Activated T-cell treated with anti-CD3 and anti-CD28 coated beads, Interleukin-2, amount 50 U/mL, for 72 hours (primary cell): Measurements from ENCODE around the gene LGALS3BP. TPM values are rescaled to one million over a fixed set of nuclear protein-coding genes. Genes with fewer than 3 reads are reported as not detected.
"Not testable (repeated sequence)": the region's sequence is repeated elsewhere in the genome, so short reads cannot be mapped to it uniquely, and the experiment has no call there.

Source experiments
- ATAC-seq, 2 donors: fragments of 150-1000 bp; cut with Tn5 transposase; replicated peaks in 1 of 2; 2 replicates each; pipeline ENCODE4 v1.10.0; 2021; ENCODE audit warnings: moderate library complexity in 2 of 2, mild to moderate bottlenecking in 1 of 2
- DNase-seq, 2 donors: peaks; one replicate each; pipeline ENCODE4 v3.0.0; 2021 to 2022; ENCODE audit warnings: mixed read lengths in 1 of 2
- H3K27ac Mint-ChIP-seq: one replicate; pipeline ENCODE4 v1.8.0; 2022; ENCODE audit warnings: mild to moderate bottlenecking, moderate library complexity, mixed read lengths
- H3K27me3 Mint-ChIP-seq: one replicate; pipeline ENCODE4 v1.8.0; 2022; ENCODE audit warnings: low read depth, mixed read lengths
- H3K36me3 Mint-ChIP-seq, 2 donors: one replicate each; pipeline ENCODE4 v1.8.0; 2022; ENCODE audit warnings: mixed read lengths in 2 of 2, mild to moderate bottlenecking in 1 of 2; ENCODE audit not compliant: insufficient read depth in 2 of 2
- H3K4me1 Mint-ChIP-seq: one replicate; pipeline ENCODE4 v1.8.0; 2022; ENCODE audit warnings: low read depth, mixed read lengths
- H3K4me3 Mint-ChIP-seq, 2 donors: one replicate each; pipeline ENCODE4 v1.8.0; 2022; ENCODE audit warnings: mild to moderate bottlenecking in 2 of 2, mixed read lengths in 2 of 2, moderate library complexity in 2 of 2
- H3K9me3 Mint-ChIP-seq, 2 donors: one replicate each; pipeline ENCODE4 v1.8.0; 2022; ENCODE audit warnings: mixed read lengths in 2 of 2
- total RNA-seq, 2 donors: library from RNA; stranded (reverse); gene quantifications; one replicate each; pipeline ENCODE4 v1.2.3, GENCODE V29; 2022

LGALS3BP gene
- total RNA-seq, 2 donors from 2014 or later = 23.1 to 28.2 TPM

GRCh38 chr17:78966123-78966813 lies 13.5 kb downstream of the LGALS3BP start:
- Mint-ChIP-seq H3K27me3 (no peaks in the 10 kb centered on the region), H3K36me3 (no peaks in the 10 kb centered on the region), H3K9me3 (no peaks in the 10 kb centered on the region), H3K4me1 (peaks cover 4% of the 10 kb centered on the region), H3K27ac (no peak overlapping the region), H3K4me3 (no peak overlapping the region)
- DNase-seq (no peak), ATAC-seq (no peak)

- Mint-ChIP-seq H3K27ac (no peak overlapping the region), H3K4me1 (no peaks in the 10 kb centered on the region), H3K4me3 (no peak overlapping the region), H3K9me3 (no peaks in the 10 kb centered on the region), H3K36me3 (no peaks in the 10 kb centered on the region), H3K27me3 (no peaks in the 10 kb centered on the region)
- DNase-seq (no peak), ATAC-seq (no peak)
These were observed 14.2 kb downstream of the LGALS3BP start for GRCh38 chr17:78965491-78965924.

- Mint-ChIP-seq H3K27ac (no peak overlapping the region), H3K36me3 (no peaks in the 10 kb centered on the region), H3K4me3 (no peak overlapping the region), H3K4me1 (no peaks in the 10 kb centered on the region), H3K27me3 (no peaks in the 10 kb centered on the region), H3K9me3 (no peaks in the 10 kb centered on the region)
- DNase-seq (no peak), ATAC-seq (no peak)
These were observed 16.3 kb downstream of the LGALS3BP start for GRCh38 chr17:78963378-78963777.

- H3K27me3 Mint-ChIP-seq, H3K9me3 Mint-ChIP-seq, H3K4me1 Mint-ChIP-seq, H3K36me3 Mint-ChIP-seq, H3K27ac Mint-ChIP-seq, DNase-seq, H3K4me3 Mint-ChIP-seq, ATAC-seq: not testable (repeated sequence)
These were observed 16.8 kb downstream of the LGALS3BP start for GRCh38 chr17:78962984-78963348.

- no peaks in the 10 kb centered on the region for H3K9me3 Mint-ChIP-seq
- no peak overlapping the region for H3K27ac Mint-ChIP-seq
- no peak overlapping the region for H3K4me3 Mint-ChIP-seq
- H3K36me3 Mint-ChIP-seq = no peaks in the 10 kb centered on the region
- ATAC-seq = no peak
- no peaks in the 10 kb centered on the region for H3K4me1 Mint-ChIP-seq
- no peaks in the 10 kb centered on the region for H3K27me3 Mint-ChIP-seq
- no peak for DNase-seq
These were observed 17.3 kb downstream of the LGALS3BP start for GRCh38 chr17:78962345-78962983.

GRCh38 chr17:78961571-78961970 lies 18.2 kb downstream of the LGALS3BP start:
- no peak overlapping the region for H3K27ac Mint-ChIP-seq
- no peaks in the 10 kb centered on the region for H3K36me3 Mint-ChIP-seq
- ATAC-seq (no peak), DNase-seq (no peak)
- H3K27me3 Mint-ChIP-seq = no peaks in the 10 kb centered on the region
- no peaks in the 10 kb centered on the region for H3K4me1 Mint-ChIP-seq
- no peaks in the 10 kb centered on the region for H3K9me3 Mint-ChIP-seq
- H3K4me3 Mint-ChIP-seq = no peak overlapping the region

GRCh38 chr17:78960928-78961327 lies 18.8 kb downstream of the LGALS3BP start:
- no peak for ATAC-seq
- no peak for DNase-seq
- Mint-ChIP-seq H3K36me3 (no peaks in the 10 kb centered on the region), H3K27me3 (no peaks in the 10 kb centered on the region), H3K27ac (no peak overlapping the region), H3K4me1 (no peaks in the 10 kb centered on the region), H3K9me3 (no peaks in the 10 kb centered on the region), H3K4me3 (no peak overlapping the region)

GRCh38 chr17:78959803-78960202 lies 19.9 kb downstream of the LGALS3BP start:
- no peaks in the 10 kb centered on the region for H3K9me3 Mint-ChIP-seq
- no peak for DNase-seq
- H3K4me3 Mint-ChIP-seq = no peak overlapping the region
- peaks cover 5% of the 10 kb centered on the region for H3K4me1 Mint-ChIP-seq
- no peaks in the 10 kb centered on the region for H3K27me3 Mint-ChIP-seq
- H3K36me3 Mint-ChIP-seq = no peaks in the 10 kb centered on the region
- no peak overlapping the region for H3K27ac Mint-ChIP-seq
- ATAC-seq = no peak

- H3K9me3 Mint-ChIP-seq = no peaks in the 10 kb centered on the region
- no peaks in the 10 kb centered on the region for H3K36me3 Mint-ChIP-seq
- H3K27ac Mint-ChIP-seq = no peak overlapping the region
- H3K27me3 Mint-ChIP-seq = no peaks in the 10 kb centered on the region
- H3K4me1 Mint-ChIP-seq = peaks cover 9% of the 10 kb centered on the region
- no peak for DNase-seq
- H3K4me3 Mint-ChIP-seq = no peak overlapping the region
- no peak for ATAC-seq
These were observed 21.0 kb downstream of the LGALS3BP start for GRCh38 chr17:78958641-78959127.

GRCh38 chr17:78957128-78957527 lies 22.6 kb downstream of the LGALS3BP start:
- H3K27ac Mint-ChIP-seq = no peak overlapping the region
- no peaks in the 10 kb centered on the region for H3K9me3 Mint-ChIP-seq

GRCh38 chr17:78956254-78956653 lies 23.5 kb downstream of the LGALS3BP start:
- H3K4me1 Mint-ChIP-seq = peaks cover 9% of the 10 kb centered on the region
- DNase-seq (no peak), ATAC-seq (no peak)
- H3K36me3 Mint-ChIP-seq = peaks cover 3% of the 10 kb centered on the region in 2 donors
- peaks cover 0 to under 1% of the 10 kb centered on the region in 2 donors for H3K9me3 Mint-ChIP-seq
- H3K27me3 Mint-ChIP-seq = no peaks in the 10 kb centered on the region
- no peak overlapping the region for H3K4me3 Mint-ChIP-seq
- H3K27ac Mint-ChIP-seq = no peak overlapping the region

More at GRCh38 chr17:78957128-78957527, 22.6 kb downstream of the LGALS3BP start:
- Mint-ChIP-seq H3K4me3 (no peak overlapping the region), H3K36me3 (no peaks in the 10 kb centered on the region), H3K27me3 (no peaks in the 10 kb centered on the region), H3K4me1 (peaks cover 9% of the 10 kb centered on the region)
- ATAC-seq = no peak
- DNase-seq = no peak

- Mint-ChIP-seq H3K27me3 (no peaks in the 10 kb centered on the region), H3K4me1 (peaks cover 9% of the 10 kb centered on the region), H3K36me3 (peaks cover 6 to 7% of the 10 kb centered on the region in 2 donors), H3K27ac (no peak overlapping the region), H3K9me3 (peaks cover 1 to 8% of the 10 kb centered on the region in 2 donors), H3K4me3 (peak overlapping the region; percentile 2 to 24)
- ATAC-seq (peak; percentile 83 to 96), DNase-seq (peak in 1 of 2 donors; percentile 46)
These were observed 25.0 kb downstream of the LGALS3BP start for GRCh38 chr17:78954684-78955083.

- ATAC-seq (no peak), DNase-seq (no peak)
- Mint-ChIP-seq H3K27ac (no peak overlapping the region), H3K9me3 (peaks cover 1 to 8% of the 10 kb centered on the region in 2 donors), H3K36me3 (peaks cover 8 to 10% of the 10 kb centered on the region in 2 donors), H3K4me1 (peaks cover 9% of the 10 kb centered on the region), H3K4me3 (no peak overlapping the region), H3K27me3 (no peaks in the 10 kb centered on the region)
These were observed 26.1 kb downstream of the LGALS3BP start for GRCh38 chr17:78953356-78954350.
